AG04449 (cell line): ENCODE results near the gene ARL15.

Source experiments
- CTCF ChIA-PET: fragments of 350-600 bp; formaldehyde crosslinking; extraction: SDS; loops from one replicate; lab custom pipeline; 2021; ENCODE audit warnings: antibody characterized with exemption; lab: Yijun Ruan, JAX
- POLR2A ChIA-PET: fragments of 400-600, 350-600 bp; formaldehyde crosslinking; extraction: SDS; loops from one replicate; lab custom pipeline; 2020; ENCODE audit warnings: antibody characterized with exemption, inconsistent platforms; lab: Yijun Ruan, JAX
- DNase-seq: peaks from one replicate; pipeline ENCODE4 v3.0.0-alpha.2; 2010; ENCODE audit warnings: low read depth, low spot score
- H3K4me3 ChIP-seq: 2 replicates; pipeline ENCODE4 v1.5.1; 2011; ENCODE audit warnings: low read depth, mild to moderate bottlenecking, control low read depth, low read length
- TF ChIP-seq, protein P1 (sequence below): IDR thresholded peaks from one replicate; pipeline ENCODE4 v1.5.1; 2011; ENCODE audit warnings: mild to moderate bottlenecking, moderate library complexity, low read length, control low read depth, inconsistent platforms; ENCODE audit not compliant: insufficient read depth; ENCODE audit errors: missing control alignments

ARL15 gene

GRCh38 chr5:53940921-53941320, 369.5 kb downstream of the ARL15 start:
- TF ChIP-seq, protein P1, sequence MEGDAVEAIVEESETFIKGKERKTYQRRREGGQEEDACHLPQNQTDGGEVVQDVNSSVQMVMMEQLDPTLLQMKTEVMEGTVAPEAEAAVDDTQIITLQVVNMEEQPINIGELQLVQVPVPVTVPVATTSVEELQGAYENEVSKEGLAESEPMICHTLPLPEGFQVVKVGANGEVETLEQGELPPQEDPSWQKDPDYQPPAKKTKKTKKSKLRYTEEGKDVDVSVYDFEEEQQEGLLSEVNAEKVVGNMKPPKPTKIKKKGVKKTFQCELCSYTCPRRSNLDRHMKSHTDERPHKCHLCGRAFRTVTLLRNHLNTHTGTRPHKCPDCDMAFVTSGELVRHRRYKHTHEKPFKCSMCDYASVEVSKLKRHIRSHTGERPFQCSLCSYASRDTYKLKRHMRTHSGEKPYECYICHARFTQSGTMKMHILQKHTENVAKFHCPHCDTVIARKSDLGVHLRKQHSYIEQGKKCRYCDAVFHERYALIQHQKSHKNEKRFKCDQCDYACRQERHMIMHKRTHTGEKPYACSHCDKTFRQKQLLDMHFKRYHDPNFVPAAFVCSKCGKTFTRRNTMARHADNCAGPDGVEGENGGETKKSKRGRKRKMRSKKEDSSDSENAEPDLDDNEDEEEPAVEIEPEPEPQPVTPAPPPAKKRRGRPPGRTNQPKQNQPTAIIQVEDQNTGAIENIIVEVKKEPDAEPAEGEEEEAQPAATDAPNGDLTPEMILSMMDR = no peak
- POLR2A ChIA-PET = no interaction called here
- CTCF ChIA-PET = interaction anchor here (0.8 kb wide), 1 partner anchor 288 kb away, joined by 3 read pairs; no protein-coding TSS in a partner anchor

DNA sequence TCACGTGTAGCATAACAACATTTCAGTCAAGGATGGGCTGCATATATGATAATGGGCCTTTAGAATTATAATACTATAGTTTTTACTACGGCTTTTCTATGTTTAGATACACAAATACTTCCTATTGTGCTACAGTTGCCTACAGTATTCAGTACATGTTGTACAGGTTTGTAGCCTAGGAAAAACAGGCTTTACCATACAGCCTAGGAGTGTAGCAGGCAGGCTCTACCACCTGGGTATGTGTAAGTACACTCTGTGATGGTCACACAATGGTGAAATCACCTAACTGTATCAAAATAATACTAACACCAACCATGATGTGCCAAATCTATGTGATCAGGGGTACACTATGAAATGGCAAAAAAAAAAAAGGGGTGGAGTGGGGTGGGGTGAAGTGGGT, 372.9 kb downstream of the ARL15 start:
- TF ChIP-seq, protein P1 = no peak
- DNase-seq = no peak
- CTCF ChIA-PET = no interaction called here
- POLR2A ChIA-PET = no interaction called here
- H3K4me3 ChIP-seq = no peak overlapping the region

More at GRCh38 chr5:53940921-53941320, 369.5 kb downstream of the ARL15 start:
- H3K4me3 ChIP-seq = no peak overlapping the region
- no peak for DNase-seq

GRCh38 chr5:53936481-53937352, 373.7 kb downstream of the ARL15 start:
- ChIA-PET CTCF (no interaction called here), POLR2A (no interaction called here)
- no peak for DNase-seq
- H3K4me3 ChIP-seq = no peak overlapping the region
- TF ChIP-seq, protein P1 = no peak

DNA sequence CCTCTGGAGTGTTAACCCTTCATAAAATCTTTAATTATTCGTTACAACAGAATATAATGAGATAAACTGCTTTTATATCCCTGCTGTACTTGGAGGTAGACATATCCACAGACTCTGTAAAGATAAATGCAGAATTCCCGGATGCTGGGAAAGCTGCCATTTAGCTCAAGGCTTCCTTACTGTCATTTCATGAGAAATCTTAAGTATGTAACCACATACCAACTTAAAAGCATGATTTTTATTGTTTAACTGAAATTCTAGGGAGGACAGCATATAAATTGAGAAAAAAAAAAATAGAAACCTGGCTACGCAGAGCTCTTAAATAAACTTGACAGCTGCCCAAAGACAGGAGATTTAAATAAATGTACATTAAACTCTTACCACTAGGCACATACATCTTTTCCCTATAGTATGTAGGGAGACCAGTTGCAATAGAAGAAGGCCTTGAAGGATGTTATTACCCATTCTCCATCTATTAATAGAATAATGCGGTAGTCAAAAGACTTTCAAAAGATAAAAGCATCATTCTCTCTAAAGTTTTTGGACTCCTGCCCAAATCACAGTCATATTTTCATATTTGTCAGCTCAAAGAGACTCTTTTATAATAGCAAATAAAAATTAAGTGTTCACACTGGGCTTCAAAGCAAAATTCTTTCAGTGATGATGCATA, 376.1 kb downstream of the ARL15 start:
- ChIA-PET CTCF (interaction anchor here (0.9 kb wide), 1 partner anchor 10 kb away, joined by 3 read pairs; no protein-coding TSS in a partner anchor), POLR2A (no interaction called here)
- no peak for DNase-seq
- H3K4me3 ChIP-seq = no peak overlapping the region
- TF ChIP-seq, protein P1 = no peak

DNA sequence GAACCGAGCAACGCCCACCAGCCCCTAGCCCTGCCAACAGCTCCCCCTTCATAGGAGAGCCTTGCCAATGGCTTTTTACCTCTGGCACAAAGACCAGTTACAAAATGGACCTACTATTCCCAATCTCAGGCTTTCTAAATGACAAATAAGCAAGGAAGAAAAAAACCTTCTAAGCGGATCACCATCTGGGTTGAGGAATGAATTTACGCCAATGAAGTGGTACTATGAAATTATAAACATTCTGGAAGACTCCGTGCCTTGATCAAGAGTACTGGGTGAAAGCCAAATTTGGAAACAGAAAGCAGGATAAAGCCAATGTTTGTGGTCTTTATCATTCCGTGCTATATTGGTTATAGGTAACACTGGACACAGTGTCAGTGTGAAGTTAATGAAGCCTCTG, 378.0 kb downstream of the ARL15 start:
- DNase-seq = no peak
- H3K4me3 ChIP-seq = no peak overlapping the region
- ChIA-PET POLR2A (no interaction called here), CTCF (no interaction called here)
- TF ChIP-seq, protein P1 = no peak

DNA sequence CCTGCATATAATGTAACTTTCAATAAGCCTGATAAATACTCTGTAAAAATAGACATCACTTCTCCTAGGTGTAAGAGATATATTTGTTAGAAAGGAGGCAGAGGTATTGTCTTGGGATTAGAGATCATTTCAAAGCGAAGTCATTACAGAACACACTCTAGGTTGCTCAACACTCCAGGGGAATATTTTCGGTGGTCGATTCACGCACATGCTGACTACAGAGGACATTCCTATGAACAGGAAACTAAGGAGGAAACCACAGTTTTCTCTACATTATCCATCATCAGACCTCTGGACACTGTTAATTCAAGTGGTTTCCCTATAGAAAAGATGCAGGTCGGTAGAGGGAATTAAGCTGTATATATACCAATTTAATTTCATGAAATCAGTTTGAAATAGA, 379.9 kb downstream of the ARL15 start:
- ChIA-PET POLR2A (no interaction called here), CTCF (interaction anchor here (0.9 kb wide), 1 partner anchor 13 kb away, joined by 3 read pairs; no protein-coding TSS in a partner anchor)
- TF ChIP-seq, protein P1 = no peak
- DNase-seq = no peak
- no peak overlapping the region for H3K4me3 ChIP-seq
